Ishikawa (cell line): Measurements from ENCODE around the gene SKOR1.
A peak's percentile ranks its signal among the peaks of the same experiment; 100 is the strongest.

Source experiments
- CEBPB ChIP-seq: IDR thresholded peaks from 2 replicates; pipeline ENCODE4 v1.6.1; 2012
- CREB1 ChIP-seq: IDR thresholded peaks from 2 replicates; pipeline ENCODE4 v1.6.1; 2012; ENCODE audit warnings: low read depth
- EGR1 ChIP-seq: IDR thresholded peaks from 2 replicates; pipeline ENCODE4 v1.6.1; 2012
- EP300 ChIP-seq: IDR thresholded peaks from 2 replicates; pipeline ENCODE4 v1.6.1; 2012; ENCODE audit warnings: borderline replicate concordance
- FOXM1 ChIP-seq: IDR thresholded peaks from 2 replicates; pipeline ENCODE4 v1.6.1; 2012; ENCODE audit warnings: low read depth, borderline replicate concordance
- NFIC ChIP-seq: IDR thresholded peaks from 2 replicates; pipeline ENCODE4 v1.6.1; 2012
- RAD21 ChIP-seq: IDR thresholded peaks from 2 replicates; pipeline ENCODE4 v1.6.1; 2012; ENCODE audit warnings: low read depth
- TAF1 ChIP-seq: IDR thresholded peaks from 2 replicates; pipeline ENCODE4 v1.6.1; 2012; ENCODE audit warnings: low read depth, mild to moderate bottlenecking
- TCF12 ChIP-seq: IDR thresholded peaks from 2 replicates; pipeline ENCODE4 v1.6.1; 2012; ENCODE audit warnings: low read depth
- TEAD4 ChIP-seq: IDR thresholded peaks from 2 replicates; pipeline ENCODE4 v1.6.1; 2012
- YY1 ChIP-seq: IDR thresholded peaks from 2 replicates; pipeline ENCODE4 v1.6.1; 2012; ENCODE audit warnings: low read depth
- ZBTB7A ChIP-seq: IDR thresholded peaks from 2 replicates; pipeline ENCODE4 v1.6.1; 2012; ENCODE audit warnings: low read depth
- TF ChIP-seq, protein P1 (sequence below): IDR thresholded peaks from 2 replicates; pipeline ENCODE4 v1.6.1; 2012
- TF ChIP-seq, protein P2 (sequence below): IDR thresholded peaks from 2 replicates; pipeline ENCODE4 v1.6.1; 2012; ENCODE audit warnings: low read depth, mild to moderate bottlenecking
- TF ChIP-seq, protein P3 (sequence below): IDR thresholded peaks from 2 replicates; pipeline ENCODE4 v1.6.1; 2012

SKOR1 gene

DNA sequence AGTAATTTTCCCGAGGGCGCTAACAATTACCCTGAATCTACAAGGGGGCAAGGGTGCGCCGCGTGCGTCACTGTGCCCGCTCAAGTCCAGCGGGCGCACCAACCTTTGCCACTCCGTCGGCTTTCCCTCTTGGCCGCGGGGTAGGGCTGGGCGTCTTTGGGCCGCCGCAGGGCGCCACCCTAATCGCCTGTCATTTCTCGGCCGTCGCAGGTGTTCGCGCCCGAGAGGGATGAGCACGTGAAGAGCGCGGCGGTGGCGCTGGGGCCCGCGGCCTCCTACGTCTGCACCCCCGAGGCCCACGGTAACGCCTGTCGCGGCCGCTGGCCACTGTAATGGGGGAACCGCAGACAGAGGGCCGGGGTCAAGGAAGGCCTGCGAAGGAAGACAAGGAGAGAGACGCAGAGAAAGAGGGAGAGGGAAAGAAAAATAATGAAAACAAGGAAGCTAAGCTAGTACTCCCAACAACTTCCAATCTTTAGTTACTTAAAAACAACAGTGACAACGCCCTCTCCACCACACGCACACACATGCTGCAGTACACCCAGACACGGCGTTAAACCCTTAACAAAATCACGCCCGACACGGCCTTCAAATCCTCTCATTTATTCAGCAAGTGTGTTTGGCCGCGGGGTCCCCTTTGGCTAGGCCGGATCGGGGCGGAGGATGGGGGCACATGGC, 3.8 kb downstream of the SKOR1 start:
- TF ChIP-seq, protein P1, sequence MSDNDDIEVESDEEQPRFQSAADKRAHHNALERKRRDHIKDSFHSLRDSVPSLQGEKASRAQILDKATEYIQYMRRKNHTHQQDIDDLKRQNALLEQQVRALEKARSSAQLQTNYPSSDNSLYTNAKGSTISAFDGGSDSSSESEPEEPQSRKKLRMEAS: no peak
- no peak for TF ChIP-seq CREB1
- TF ChIP-seq EGR1: no peak

DNA sequence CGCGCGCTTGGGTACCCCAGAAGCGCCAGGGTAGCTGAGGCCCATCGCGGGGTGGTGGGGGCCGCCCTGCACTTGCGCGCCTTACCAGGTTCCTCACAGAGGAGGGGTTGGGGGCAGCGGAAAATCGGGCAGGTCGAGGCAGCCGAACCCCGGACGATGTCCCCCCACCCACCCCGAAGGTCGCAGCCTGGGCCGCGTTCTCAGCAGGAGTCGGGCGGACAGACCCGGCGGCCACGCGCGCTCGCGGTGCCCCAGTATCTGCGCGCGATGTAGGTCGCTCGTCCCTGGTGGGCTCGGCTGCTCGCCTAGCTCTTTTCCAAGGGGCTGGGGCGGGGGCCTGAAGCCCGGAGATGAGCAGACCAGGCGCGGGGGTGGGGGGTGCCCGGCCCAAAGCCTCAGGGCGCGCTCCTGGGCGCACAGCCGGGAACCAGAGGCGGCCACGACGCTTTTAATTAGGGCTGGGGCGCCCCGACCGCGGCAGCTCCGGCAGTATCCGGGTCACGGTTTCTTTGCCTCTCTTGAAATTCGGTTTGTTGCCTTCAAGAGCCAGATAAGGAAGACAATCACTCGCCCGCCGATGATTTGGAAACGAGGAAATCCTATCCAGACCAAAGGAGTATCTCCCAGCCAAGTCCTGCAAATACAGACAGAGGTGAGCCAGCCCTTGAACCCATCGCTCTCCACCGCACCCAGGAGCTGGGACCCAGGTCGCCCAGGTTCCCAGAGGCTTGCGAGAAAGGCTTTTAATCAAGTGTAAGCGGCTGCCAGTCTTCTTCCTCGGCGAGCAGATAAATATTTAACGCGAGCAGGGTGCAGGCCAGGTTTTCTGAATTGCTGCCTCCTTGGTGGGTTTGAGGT, 4.6 kb downstream of the SKOR1 start:
- TF ChIP-seq TEAD4: no peak
- TF ChIP-seq EGR1: no peak
- TF ChIP-seq, protein P2, sequence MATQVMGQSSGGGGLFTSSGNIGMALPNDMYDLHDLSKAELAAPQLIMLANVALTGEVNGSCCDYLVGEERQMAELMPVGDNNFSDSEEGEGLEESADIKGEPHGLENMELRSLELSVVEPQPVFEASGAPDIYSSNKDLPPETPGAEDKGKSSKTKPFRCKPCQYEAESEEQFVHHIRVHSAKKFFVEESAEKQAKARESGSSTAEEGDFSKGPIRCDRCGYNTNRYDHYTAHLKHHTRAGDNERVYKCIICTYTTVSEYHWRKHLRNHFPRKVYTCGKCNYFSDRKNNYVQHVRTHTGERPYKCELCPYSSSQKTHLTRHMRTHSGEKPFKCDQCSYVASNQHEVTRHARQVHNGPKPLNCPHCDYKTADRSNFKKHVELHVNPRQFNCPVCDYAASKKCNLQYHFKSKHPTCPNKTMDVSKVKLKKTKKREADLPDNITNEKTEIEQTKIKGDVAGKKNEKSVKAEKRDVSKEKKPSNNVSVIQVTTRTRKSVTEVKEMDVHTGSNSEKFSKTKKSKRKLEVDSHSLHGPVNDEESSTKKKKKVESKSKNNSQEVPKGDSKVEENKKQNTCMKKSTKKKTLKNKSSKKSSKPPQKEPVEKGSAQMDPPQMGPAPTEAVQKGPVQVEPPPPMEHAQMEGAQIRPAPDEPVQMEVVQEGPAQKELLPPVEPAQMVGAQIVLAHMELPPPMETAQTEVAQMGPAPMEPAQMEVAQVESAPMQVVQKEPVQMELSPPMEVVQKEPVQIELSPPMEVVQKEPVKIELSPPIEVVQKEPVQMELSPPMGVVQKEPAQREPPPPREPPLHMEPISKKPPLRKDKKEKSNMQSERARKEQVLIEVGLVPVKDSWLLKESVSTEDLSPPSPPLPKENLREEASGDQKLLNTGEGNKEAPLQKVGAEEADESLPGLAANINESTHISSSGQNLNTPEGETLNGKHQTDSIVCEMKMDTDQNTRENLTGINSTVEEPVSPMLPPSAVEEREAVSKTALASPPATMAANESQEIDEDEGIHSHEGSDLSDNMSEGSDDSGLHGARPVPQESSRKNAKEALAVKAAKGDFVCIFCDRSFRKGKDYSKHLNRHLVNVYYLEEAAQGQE: no peak
- no peak for TF ChIP-seq TCF12
- no peak for TF ChIP-seq NFIC
- no peak for TF ChIP-seq ZBTB7A
- TF ChIP-seq, protein P3, sequence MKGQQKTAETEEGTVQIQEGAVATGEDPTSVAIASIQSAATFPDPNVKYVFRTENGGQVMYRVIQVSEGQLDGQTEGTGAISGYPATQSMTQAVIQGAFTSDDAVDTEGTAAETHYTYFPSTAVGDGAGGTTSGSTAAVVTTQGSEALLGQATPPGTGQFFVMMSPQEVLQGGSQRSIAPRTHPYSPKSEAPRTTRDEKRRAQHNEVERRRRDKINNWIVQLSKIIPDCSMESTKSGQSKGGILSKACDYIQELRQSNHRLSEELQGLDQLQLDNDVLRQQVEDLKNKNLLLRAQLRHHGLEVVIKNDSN: no peak
- TF ChIP-seq CEBPB: no peak
- no peak for TF ChIP-seq EP300
- TF ChIP-seq FOXM1: no peak
- TF ChIP-seq YY1: no peak
- no peak for TF ChIP-seq TAF1

DNA sequence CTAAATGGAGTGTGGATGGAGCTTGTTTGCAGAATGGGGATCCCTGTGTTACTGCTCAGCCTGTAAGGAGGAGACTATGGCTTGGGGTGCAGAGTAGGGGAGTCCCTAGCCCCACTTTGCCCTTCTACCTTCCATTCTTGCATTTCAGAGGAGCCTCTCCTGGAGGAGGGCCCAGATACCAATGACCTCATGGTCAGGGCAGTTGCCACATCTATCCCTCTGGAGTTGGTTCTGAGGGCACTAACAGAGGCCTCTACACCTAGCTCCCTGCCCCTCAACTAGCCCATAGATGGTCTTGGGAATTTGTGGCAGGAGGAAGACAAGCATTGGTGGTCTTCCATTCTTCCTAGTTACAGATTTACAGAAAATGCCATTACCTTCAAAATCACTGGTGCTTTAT, 6.1 kb downstream of the SKOR1 start:
- TF ChIP-seq ZBTB7A: no peak
- TF ChIP-seq RAD21: no peak
- TF ChIP-seq, protein P3: no peak
- TF ChIP-seq, protein P2: no peak

DNA sequence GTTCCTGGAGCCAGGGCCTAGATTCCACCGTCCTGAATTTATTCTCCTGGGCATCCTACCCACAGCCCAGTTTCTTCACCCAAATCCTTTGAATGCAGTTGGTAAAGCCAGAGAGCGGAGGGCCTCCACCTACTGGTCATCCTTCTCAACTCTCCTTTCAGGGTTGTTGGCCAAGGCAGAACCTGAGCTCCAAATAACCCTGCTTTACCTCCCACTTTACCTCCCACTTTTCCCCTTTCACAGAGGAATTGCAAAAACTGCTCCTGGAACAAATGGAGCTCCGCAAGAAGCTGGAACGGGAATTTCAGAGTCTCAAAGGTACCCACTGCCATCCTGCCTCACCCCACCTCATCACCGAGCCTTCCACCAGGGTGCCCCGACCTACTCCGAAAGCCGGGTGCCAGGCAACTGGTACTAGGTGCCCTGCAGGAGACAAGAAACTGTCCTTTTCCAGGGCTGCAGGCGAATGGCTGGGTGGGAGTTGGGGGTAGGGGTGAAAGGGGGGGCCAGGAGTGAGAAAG, 6.8 kb downstream of the SKOR1 start:
- TF ChIP-seq RAD21 (peak; percentile 44; the same call in 1 of the 2 replicates), EGR1 (no peak)

DNA sequence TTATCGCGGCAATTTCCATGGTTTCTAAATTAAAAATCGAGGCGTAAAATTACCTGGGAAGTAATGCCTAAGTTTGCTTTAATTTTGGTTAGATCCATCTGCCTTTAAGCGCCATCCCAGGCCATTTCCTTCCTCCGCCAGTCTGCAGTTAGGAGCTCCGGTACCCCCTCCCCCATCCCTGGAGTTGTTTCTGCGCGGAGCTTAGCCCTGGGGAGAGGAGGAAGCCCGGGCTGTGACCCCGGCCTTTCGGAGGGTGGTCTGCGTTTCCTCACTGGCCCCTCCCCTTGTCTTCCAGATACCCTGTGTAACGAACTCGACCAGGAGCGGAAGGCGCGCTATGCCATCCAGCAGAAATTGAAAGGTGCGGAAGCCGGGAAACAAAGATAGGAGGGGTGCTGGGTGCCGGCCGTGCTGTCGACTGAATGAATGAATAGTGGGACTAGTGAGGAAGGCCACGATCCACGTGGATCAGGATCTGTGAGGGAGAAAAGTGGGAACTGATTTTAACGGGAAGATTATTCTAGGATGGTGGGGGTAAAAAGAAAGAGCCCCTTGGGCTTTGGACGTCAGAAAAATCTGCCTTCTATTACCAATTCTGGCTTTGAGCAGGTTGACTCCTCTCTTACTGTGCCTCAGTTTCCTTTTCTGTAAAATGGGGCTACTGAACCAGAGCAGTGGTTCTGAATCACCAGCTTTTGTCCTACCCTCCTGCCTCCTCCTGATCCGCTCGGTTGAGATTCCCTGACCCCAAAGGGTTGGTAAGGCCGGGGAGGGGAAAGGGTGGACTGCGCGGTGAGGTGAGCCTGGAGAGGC, 7.8 kb downstream of the SKOR1 start:
- TF ChIP-seq CREB1: no peak
- TF ChIP-seq EGR1: no peak
- no peak for TF ChIP-seq TCF12
- no peak for TF ChIP-seq TEAD4
- no peak for TF ChIP-seq NFIC
- no peak for TF ChIP-seq ZBTB7A
- no peak for TF ChIP-seq RAD21
- TF ChIP-seq, protein P2: no peak
- no peak for TF ChIP-seq EP300
- no peak for TF ChIP-seq TAF1
- no peak for TF ChIP-seq YY1
- no peak for TF ChIP-seq FOXM1
- TF ChIP-seq, protein P3: no peak
- TF ChIP-seq, protein P1: no peak
